Kidney epithelial cell (primary cell): ENCODE results near the gene EPHB3. TPM values are rescaled to one million over a fixed set of nuclear protein-coding genes. Genes with fewer than 3 reads are reported as not detected.

ENCODE experiments used
- DNase-seq: peaks from one replicate; pipeline ENCODE4 v3.0.0-alpha.2; 2010; ENCODE audit warnings: low read depth
- H3K27me3 ChIP-seq: 2 replicates; pipeline ENCODE4 v1.6.0; 2011; ENCODE audit warnings: low read length; ENCODE audit not compliant: control insufficient read depth, insufficient read depth
- H3K36me3 ChIP-seq: 2 replicates; pipeline ENCODE4 v1.5.1; 2011; ENCODE audit warnings: low read length; ENCODE audit not compliant: control insufficient read depth, insufficient read depth
- H3K4me3 ChIP-seq: 2 replicates; pipeline ENCODE4 v1.5.1; 2011; ENCODE audit warnings: low read depth, mild to moderate bottlenecking, control low read depth, low read length
- total RNA-seq: library from RNA; depleted of rRNA; stranded (reverse); fragments of >200 nt; gene quantifications from 2 replicates; pipeline ENCODE4 v1.2.3, GENCODE V29; 2015
- TF ChIP-seq, protein P1 (sequence below): IDR thresholded peaks from 2 replicates; pipeline ENCODE4 v1.5.1; 2011; ENCODE audit warnings: mild to moderate bottlenecking, moderate library complexity, low read length, control low read depth, inconsistent platforms; ENCODE audit not compliant: insufficient read depth, poor library complexity, severe bottlenecking

EPHB3 gene
- total RNA-seq, 1 donor from 2014 or later: 1.5 TPM

DNA sequence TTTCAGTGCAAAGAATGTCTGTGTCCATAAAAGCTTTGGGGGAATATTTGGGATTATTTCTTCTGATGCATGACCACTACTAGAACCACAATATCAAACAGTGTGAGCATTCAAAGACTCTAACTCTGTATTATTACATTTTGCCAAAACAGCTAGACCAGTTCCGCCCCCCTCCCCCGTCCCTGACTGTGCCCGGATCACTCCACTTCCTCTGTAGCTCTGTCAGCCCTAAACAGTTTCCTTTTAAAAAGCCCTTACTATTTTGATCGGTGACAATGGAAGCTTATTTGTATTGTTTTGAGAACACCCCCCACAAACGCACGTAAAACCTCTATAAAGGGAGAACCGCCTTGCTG, 36.6 kb upstream of the EPHB3 start:
- DNase-seq: no peak
- TF ChIP-seq, protein P1, sequence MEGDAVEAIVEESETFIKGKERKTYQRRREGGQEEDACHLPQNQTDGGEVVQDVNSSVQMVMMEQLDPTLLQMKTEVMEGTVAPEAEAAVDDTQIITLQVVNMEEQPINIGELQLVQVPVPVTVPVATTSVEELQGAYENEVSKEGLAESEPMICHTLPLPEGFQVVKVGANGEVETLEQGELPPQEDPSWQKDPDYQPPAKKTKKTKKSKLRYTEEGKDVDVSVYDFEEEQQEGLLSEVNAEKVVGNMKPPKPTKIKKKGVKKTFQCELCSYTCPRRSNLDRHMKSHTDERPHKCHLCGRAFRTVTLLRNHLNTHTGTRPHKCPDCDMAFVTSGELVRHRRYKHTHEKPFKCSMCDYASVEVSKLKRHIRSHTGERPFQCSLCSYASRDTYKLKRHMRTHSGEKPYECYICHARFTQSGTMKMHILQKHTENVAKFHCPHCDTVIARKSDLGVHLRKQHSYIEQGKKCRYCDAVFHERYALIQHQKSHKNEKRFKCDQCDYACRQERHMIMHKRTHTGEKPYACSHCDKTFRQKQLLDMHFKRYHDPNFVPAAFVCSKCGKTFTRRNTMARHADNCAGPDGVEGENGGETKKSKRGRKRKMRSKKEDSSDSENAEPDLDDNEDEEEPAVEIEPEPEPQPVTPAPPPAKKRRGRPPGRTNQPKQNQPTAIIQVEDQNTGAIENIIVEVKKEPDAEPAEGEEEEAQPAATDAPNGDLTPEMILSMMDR: no peak
- peak overlapping the region; percentile 40 for H3K4me3 ChIP-seq
- H3K27me3 ChIP-seq: peaks cover 18% of the 10 kb centered on the region
- no peaks in the 10 kb centered on the region for H3K36me3 ChIP-seq

DNA sequence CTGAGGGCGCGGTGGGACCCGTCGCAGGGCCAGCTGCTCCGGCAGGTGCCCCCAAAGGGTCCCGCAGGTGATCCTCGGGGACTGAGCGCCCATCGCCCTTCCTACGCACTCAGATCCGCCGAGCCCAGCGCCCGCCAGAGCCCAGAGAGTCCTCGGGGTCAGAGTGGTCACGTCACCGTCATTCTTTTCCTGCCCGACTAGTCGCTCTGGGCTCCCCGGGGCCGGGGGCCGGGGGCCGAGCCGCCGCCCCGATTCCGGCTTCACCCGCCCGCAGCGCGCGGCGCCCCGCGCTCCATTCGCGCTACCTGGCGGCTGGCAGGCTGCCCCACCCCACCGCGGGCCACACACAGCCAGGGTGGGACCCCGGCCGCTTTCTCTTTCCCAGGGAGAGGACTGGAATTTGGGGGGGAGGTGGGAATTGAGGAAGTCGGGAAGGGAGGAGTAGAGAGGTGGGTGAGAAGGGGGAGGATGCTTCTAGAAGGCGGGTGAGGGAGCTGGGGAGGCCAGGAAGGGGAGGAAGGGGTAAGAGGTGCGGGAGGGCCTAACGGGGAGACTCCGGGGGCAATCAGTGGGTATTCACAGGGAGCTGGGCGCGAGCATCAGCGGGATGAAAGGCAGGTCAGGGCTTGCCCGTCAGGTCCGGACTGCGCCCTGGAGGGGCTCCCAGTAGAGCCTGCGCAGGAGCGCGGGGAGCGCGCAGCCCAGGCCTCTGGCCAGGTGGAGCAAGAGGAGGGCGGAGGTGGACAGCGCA, 36.1 kb upstream of the EPHB3 start:
- no peak for DNase-seq
- Histone ChIP-seq H3K4me3 (peak overlapping the region; percentile 40), H3K36me3 (no peaks in the 10 kb centered on the region), H3K27me3 (peaks cover 20% of the 10 kb centered on the region)
- TF ChIP-seq, protein P1: no peak

DNA sequence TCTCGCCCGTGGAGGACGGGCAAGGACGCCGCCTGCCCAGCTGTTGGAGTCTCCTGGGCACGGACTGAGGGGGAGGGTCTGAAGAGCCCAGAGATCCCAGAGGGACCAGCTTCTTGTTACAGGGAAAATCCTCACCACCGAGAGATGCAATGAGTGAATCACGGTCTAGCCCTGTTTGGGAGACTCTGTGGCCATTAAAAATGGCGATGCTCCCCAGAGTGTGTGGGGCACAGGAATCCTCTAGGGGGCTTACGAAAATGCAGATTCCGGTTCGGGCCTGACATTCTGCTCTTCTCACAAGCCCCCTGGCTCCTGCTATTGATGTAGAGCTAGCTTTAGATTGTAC, 35.5 kb upstream of the EPHB3 start:
- no peaks in the 10 kb centered on the region for H3K36me3 ChIP-seq
- DNase-seq: no peak
- H3K27me3 ChIP-seq: peaks cover 24% of the 10 kb centered on the region
- TF ChIP-seq, protein P1: no peak
- peak overlapping the region; percentile 40 for H3K4me3 ChIP-seq

DNA sequence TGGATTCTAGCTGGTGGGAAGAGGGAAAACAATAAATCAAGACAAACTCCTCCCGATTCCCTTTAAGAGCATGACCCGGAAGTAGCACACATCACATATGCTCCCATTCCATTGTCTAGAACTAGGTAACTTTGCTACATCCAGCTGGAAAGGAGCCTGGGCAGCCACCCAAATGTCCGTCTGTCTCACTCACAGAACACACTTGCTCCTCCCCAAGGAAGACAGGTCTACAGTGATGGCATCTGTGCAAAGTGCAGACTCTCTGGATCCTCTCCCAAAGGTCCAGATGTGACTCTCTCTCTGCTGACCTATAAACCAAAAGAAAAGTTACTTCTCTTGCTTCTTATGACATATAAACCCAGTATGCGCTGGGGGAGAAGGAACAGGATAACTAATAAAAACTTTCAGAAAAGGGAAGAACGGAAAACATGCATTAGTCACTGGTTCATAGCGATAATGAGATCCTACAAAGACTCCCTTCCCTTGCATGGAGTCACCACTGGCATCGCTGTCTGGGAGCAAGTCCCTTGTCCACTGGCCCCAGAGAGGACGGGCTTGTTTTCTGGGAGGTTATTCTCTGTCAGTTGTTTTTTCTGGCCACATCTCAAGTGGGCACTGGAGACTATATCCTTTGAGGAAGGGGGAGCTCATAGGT, 29.8 kb upstream of the EPHB3 start:
- Histone ChIP-seq H3K27me3 (peaks cover 7% of the 10 kb centered on the region), H3K4me3 (no peak overlapping the region), H3K36me3 (no peaks in the 10 kb centered on the region)
- TF ChIP-seq, protein P1: no peak
- DNase-seq: no peak

DNA sequence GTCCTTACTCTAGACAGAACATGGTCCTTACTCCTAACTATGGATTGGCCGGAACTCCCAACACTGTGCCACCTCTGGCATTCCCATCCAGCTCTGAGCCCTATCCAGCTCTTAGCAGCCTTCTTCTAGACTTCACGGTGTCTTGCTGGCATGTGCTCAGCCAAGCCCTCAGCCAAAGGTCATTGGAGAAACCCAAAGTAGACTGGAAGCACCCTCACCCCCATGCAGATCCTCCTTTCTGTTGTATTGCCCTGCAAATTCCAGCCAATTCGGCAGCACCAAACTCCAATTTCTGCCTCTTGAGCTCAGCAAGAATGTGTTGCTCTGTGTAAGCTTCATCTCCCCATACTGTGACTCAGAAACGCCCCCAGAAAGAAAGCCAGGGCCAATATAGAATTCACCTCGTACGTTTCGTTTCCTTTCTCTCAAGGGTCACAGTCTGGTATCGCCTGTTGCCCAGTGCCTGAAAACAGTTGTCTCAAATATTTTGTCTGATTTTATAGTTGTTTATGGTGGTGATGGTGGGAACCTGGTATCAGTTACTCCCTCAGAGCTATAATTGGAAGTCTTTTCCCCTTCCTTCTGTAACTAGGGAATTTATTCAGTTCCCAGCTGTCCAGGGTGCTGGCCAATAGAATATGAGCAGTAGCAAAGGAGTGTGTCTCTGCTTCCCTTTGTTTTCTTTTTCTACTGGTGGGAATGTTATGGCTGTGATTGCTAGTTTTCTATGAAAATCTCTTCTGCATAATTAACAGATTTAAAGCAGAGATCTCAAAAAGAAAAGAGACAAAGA, 28.4 kb upstream of the EPHB3 start:
- no peak overlapping the region for H3K4me3 ChIP-seq
- H3K27me3 ChIP-seq: peaks cover 7% of the 10 kb centered on the region
- no peak for DNase-seq
- H3K36me3 ChIP-seq: no peaks in the 10 kb centered on the region
- TF ChIP-seq, protein P1: no peak
